ENCODE results near the gene BANF2.

GRCh38 chr20:17651129-17651759 lies 48.5 kb upstream of the BANF2 start:
- TF ChIP-seq, protein P1, sequence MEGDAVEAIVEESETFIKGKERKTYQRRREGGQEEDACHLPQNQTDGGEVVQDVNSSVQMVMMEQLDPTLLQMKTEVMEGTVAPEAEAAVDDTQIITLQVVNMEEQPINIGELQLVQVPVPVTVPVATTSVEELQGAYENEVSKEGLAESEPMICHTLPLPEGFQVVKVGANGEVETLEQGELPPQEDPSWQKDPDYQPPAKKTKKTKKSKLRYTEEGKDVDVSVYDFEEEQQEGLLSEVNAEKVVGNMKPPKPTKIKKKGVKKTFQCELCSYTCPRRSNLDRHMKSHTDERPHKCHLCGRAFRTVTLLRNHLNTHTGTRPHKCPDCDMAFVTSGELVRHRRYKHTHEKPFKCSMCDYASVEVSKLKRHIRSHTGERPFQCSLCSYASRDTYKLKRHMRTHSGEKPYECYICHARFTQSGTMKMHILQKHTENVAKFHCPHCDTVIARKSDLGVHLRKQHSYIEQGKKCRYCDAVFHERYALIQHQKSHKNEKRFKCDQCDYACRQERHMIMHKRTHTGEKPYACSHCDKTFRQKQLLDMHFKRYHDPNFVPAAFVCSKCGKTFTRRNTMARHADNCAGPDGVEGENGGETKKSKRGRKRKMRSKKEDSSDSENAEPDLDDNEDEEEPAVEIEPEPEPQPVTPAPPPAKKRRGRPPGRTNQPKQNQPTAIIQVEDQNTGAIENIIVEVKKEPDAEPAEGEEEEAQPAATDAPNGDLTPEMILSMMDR (conservative IDR thresholded peaks at IDR 0.05; ENCODE audit: low read depth, low read length) = no peak
- TF ChIP-seq EZH2 (IDR thresholded peaks at IDR 0.05; ENCODE audit: borderline replicate concordance, low read depth, low read length, poor library complexity, severe bottlenecking) = no peak
